LNCaP clone FGC (cell line): ENCODE measurements around the gene FKBP8.

Experiments
- DNase-seq: peaks from one replicate; pipeline ENCODE4 v3.0.0-alpha.2; 2011; ENCODE audit warnings: low read depth
- H3K4me3 ChIP-seq: 2 replicates; pipeline ENCODE4 v1.5.1; 2011; ENCODE audit warnings: mild to moderate bottlenecking, low read depth, low read length, control low read depth
- TF ChIP-seq, protein P1 (sequence below): IDR thresholded peaks from 2 replicates; pipeline ENCODE4 v1.5.1; 2012; ENCODE audit warnings: mild to moderate bottlenecking; ENCODE audit not compliant: control insufficient read depth, insufficient read depth; ENCODE audit errors: extremely low read depth

FKBP8 gene

DNA sequence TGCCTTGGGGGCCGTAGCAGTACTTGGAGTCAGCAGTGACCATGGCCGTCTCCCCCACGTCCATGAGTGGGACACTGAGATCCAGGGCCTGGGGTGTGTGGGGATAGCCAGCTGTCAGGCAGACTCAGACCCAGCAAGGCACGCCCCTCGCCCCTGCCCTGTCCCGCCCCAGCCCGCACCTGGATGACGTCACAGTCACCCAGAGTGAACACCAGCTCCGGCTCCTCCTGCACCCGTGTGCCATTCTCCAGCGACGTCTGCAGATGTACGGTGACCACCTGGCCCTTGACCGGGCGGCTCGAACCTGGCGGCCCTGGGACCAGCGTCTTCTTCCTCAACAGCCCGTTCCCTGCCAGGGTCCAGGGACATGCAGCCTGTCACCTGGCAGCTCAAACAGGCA is 4.0 kb downstream of the FKBP8 start:
- TF ChIP-seq, protein P1, sequence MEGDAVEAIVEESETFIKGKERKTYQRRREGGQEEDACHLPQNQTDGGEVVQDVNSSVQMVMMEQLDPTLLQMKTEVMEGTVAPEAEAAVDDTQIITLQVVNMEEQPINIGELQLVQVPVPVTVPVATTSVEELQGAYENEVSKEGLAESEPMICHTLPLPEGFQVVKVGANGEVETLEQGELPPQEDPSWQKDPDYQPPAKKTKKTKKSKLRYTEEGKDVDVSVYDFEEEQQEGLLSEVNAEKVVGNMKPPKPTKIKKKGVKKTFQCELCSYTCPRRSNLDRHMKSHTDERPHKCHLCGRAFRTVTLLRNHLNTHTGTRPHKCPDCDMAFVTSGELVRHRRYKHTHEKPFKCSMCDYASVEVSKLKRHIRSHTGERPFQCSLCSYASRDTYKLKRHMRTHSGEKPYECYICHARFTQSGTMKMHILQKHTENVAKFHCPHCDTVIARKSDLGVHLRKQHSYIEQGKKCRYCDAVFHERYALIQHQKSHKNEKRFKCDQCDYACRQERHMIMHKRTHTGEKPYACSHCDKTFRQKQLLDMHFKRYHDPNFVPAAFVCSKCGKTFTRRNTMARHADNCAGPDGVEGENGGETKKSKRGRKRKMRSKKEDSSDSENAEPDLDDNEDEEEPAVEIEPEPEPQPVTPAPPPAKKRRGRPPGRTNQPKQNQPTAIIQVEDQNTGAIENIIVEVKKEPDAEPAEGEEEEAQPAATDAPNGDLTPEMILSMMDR, result no peak
- no peak for DNase-seq
- H3K4me3 ChIP-seq, result no peak overlapping the region

DNA sequence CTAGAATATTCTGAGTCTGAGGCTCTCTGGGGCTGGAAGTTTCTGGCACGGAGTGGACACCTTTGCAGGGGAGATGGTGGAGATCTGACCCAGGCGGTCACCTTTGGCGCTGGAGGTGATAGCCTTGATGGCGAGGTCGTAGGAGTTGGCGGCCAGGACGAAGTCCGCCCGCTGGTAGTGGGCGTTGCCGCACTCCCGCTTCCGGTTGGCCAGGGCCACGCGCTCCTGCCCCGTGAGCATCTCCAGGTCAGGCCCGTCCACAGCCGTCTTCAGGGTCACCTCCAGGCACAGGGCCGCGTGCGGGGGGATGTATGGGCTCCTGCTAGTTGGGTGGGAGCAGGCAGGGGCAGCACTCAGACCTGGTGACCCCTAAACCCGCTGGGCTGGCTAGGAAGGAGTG is 5.3 kb downstream of the FKBP8 start:
- DNase-seq, result no peak
- no peak overlapping the region for H3K4me3 ChIP-seq
- TF ChIP-seq, protein P1, result no peak

DNA sequence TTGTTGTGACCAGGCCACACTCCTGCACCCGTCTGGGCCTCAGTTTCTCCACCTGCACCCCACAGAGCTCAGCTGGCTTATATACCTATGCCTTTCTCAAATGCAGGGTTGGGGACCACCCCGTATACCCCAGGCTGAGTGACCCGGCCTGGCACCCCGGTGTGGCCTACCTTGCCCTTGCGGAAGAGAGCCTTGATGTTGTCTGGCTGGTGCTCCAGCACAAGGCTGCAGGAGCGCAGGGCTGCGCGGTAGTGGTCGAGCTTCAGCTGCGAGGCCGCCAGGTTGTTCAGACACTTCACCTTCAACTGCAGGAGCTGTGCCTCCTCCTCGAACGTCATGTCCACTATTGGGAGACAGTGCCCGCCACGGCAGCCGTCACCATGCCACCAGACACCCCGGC is 5.9 kb downstream of the FKBP8 start:
- no peak overlapping the region for H3K4me3 ChIP-seq
- TF ChIP-seq, protein P1, result no peak
- no peak for DNase-seq

DNA sequence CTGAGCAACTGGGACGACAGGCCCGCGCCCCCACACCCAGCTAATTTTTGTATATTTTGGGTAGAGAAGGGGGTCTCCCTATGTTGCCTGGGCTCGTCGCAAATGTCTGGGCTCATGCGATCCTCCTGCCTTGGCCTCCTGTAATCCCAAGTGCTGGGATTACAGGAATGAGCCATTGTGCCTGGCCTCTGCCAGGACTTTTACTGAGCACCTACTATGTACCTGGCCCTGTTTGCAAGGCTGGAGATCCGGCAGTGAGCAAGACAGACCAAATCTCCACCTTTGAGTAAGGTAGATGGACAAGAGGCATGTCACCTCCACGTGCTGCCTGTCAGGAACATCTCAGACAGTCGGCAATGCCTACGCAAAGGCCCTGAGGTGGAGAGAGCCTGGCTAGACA is 6.9 kb downstream of the FKBP8 start:
- no peak for DNase-seq
- TF ChIP-seq, protein P1, result no peak
- no peak overlapping the region for H3K4me3 ChIP-seq

DNA sequence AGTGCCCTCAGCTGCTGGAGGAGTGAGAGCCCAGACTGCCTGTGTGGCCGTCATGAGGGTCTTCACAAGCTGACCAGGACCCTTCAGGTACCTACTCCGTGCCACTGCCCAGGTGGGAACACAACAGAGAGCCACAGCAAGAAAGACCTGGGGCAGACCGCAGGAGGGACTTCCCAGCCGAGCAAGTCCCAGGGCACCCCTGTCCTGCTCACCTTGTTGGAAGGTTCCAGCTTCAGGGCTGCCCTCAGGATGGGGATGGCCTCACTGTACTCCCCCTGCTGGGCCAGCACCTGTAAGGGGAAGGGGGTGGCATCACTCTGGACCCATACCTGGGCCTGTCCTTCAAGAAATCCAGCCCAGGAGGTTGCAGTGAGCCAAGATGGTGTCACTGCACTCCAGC is 10.3 kb downstream of the FKBP8 start:
- no peak for DNase-seq
- TF ChIP-seq, protein P1, result no peak
- H3K4me3 ChIP-seq, result no peak overlapping the region

DNA sequence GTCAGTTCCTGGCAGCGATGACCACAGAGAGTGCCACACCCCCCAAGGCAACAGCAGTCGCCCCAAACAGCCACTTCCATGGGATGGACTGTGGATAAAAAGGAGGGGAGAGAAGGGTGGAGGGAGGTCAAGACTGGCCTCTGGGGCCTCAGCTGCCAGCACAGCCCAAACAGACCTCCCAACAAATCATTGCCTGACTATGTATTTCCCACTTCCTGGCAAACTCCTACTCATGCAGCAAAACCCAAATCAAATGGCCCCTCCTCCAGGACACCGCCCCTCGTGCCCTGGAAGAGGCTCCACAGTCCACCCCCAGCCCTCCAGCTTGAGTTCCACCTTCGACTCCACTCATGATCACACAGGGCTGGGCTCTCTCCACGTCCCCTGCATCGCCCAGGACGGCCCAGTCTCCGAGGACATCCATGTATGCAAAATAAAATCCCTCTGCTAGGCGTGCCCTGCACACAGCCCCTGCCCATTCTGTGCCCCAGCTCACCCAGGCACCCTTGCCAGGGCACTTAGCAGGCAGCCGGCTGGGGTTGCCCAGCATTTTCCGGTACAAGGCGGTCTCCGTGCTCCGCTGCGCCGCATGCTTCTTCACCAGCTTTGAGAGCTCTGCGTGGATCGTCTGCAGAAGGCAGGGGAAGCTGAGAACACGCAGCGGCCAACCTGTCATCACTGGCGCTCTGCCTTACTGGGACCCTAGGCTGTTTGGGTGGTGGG is 11.0 kb downstream of the FKBP8 start:
- no peak overlapping the region for H3K4me3 ChIP-seq
- no peak for DNase-seq
- TF ChIP-seq, protein P1, result no peak

- H3K4me3 ChIP-seq, result no peak overlapping the region
- DNase-seq, result no peak
- TF ChIP-seq, protein P1, result no peak
Measured at GRCh38 chr19:18531485-18531884, 11.9 kb downstream of the FKBP8 start.
